GM12891 (cell line): ENCODE results near the gene NOD2.

Experiments
- PAX5 ChIP-seq: IDR thresholded peaks from 2 replicates; pipeline ENCODE4 v1.6.1; 2011; ENCODE audit warnings: low read length, moderate library complexity, mild to moderate bottlenecking; ENCODE audit not compliant: insufficient read depth, severe bottlenecking
- POLR2A ChIP-seq: IDR thresholded peaks from 2 replicates; pipeline ENCODE4 v1.6.1; 2011; ENCODE audit warnings: low read depth, low read length, control low read depth
- POLR2AphosphoS5 ChIP-seq: IDR thresholded peaks from 2 replicates; pipeline ENCODE4 v1.6.1; 2011; ENCODE audit warnings: low read depth, low read length, control low read depth
- TAF1 ChIP-seq: IDR thresholded peaks from 2 replicates; pipeline ENCODE4 v1.6.1; 2011; ENCODE audit warnings: low read depth, low read length, control low read depth

- no peak for TF ChIP-seq TAF1
- TF ChIP-seq POLR2A, result no peak
- no peak for TF ChIP-seq POLR2AphosphoS5
- TF ChIP-seq PAX5, result no peak
Observed at GRCh38 chr16:50712560-50712898, 19.1 kb downstream of the NOD2 start.
